GM20000 (cell line): Measurements from ENCODE around the gene NRG3.
A peak's percentile ranks its signal among the peaks of the same experiment; 100 is the strongest.

ENCODE experiments used
- DNase-seq: peaks from one replicate; pipeline ENCODE4 v3.0.0; 2012; ENCODE audit warnings: low spot score
- TF ChIP-seq, protein P1 (sequence below): IDR thresholded peaks from 2 replicates; pipeline ENCODE4 v1.5.1; 2012; ENCODE audit warnings: mild to moderate bottlenecking, control low read depth; ENCODE audit errors: extremely low read depth, missing control alignments

NRG3 gene

DNA sequence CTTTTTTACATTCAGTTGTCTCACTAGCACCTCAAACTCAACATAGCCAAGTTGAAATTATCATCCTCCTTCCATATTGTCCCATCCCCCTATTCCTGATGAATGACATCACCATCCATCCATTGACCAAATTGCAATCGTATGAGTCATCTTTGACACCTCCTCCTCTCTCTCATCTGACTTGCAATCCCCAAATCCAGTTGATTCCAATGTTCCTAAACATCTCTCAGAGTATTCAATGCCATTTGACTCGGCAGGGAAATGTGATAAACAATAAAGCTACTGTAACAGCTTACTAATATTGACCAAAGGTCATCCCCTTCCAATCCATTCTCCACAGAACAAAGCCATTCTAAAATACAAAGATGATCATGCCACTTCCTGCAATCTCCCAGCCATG is 1047.8 kb downstream of the NRG3 start:
- DNase-seq = no peak
- TF ChIP-seq, protein P1, sequence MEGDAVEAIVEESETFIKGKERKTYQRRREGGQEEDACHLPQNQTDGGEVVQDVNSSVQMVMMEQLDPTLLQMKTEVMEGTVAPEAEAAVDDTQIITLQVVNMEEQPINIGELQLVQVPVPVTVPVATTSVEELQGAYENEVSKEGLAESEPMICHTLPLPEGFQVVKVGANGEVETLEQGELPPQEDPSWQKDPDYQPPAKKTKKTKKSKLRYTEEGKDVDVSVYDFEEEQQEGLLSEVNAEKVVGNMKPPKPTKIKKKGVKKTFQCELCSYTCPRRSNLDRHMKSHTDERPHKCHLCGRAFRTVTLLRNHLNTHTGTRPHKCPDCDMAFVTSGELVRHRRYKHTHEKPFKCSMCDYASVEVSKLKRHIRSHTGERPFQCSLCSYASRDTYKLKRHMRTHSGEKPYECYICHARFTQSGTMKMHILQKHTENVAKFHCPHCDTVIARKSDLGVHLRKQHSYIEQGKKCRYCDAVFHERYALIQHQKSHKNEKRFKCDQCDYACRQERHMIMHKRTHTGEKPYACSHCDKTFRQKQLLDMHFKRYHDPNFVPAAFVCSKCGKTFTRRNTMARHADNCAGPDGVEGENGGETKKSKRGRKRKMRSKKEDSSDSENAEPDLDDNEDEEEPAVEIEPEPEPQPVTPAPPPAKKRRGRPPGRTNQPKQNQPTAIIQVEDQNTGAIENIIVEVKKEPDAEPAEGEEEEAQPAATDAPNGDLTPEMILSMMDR = no peak

DNA sequence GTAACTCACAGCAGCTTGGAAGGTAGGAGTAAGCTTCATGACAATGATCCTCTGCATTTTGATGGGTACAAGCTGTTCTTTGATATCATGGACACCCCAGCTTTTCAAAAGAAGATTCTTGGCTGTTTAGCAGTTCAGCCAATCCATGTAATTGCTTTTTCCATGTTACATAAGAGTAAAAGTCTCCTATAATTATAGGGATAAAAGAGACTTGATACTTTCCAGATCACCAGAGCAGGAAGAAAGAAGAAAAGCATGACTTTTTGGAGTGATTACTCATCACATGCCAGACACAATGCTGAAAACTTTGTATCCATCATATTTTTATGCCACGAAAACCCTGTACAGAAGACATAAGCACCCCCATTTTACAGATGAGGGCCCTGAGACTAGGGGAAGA is 1049.7 kb downstream of the NRG3 start:
- TF ChIP-seq, protein P1 = no peak

DNA sequence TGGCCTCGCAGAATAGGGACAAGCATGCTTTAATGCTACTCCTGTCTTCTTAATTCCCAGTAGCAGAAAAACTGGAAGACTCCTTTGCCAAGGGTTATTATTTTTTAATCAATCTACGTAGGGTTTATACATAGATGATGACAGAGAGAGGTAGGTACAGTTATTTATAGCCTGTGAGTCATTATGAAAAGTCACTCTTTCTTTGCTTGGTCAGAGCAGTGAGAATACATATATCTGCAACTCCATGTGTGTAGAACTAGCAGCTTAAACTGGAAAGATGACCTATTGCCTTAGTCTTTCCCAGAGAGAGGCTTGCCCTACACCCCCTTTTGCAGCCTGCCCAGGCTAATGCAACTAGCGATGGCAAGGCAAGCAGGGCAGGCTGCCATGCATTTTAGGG is 1050.6 kb downstream of the NRG3 start:
- TF ChIP-seq, protein P1 = no peak
- peak; percentile 25 for DNase-seq

More for the DNA sequence above, 1049.7 kb downstream of the NRG3 start:
- DNase-seq = no peak

DNA sequence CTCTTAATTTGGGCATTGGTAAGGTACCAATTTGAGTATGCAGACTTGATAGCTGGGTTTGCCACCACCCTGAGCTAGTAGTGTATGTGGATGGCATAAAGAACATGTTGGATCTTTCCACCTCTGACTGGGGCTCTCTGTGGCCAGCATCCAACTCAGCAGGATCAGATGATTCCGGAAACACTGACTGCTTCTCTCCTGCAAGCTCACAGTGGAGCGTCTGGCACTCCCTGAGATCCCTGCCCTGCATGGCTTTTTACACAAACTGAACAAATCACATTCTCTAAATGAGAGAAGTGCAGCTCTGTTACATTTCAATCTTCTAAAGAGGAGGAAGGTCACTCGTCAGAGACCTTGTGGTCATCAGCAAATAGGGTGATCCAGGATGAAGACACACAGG is 1057.5 kb downstream of the NRG3 start:
- no peak for DNase-seq
- TF ChIP-seq, protein P1 = no peak

DNA sequence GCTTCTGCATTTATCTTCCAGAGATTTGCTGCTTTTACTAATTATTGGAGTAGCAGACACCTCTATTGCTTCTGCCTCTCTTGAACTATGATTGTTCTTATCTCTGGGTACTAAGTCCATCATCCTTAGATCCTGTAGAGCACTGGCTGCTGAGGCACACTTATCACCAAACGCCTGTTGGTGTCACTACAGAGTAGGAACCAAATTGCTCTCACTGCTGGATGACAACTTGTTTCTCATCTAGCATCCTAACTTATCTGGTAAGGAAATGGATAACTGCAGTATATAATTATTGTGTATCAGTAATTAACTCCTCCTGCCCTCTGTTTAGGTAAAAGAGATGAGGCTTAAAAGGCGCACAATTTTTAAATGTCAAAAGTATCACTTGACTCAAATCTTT is 1059.4 kb downstream of the NRG3 start:
- no peak for DNase-seq
- TF ChIP-seq, protein P1 = no peak

DNA sequence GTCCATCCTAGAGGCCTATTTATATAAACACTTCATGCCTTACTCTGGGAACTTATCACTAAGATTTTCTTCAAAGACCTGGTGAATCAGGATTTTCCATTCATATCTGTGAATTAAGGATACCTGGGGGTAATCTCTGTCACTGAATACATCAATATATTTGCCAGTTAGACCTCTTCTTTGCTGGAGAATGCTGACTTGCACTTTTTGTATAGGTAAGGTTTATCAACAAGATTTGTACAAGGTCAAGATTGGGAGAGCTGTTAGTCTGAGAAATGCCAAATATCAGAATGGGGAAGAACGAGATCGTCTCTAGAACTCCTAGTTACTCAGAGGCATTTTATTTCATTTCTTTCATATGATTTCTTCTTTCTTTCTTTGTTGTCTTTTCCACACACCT is 1060.0 kb downstream of the NRG3 start:
- TF ChIP-seq, protein P1 = no peak
- DNase-seq = no peak

DNA sequence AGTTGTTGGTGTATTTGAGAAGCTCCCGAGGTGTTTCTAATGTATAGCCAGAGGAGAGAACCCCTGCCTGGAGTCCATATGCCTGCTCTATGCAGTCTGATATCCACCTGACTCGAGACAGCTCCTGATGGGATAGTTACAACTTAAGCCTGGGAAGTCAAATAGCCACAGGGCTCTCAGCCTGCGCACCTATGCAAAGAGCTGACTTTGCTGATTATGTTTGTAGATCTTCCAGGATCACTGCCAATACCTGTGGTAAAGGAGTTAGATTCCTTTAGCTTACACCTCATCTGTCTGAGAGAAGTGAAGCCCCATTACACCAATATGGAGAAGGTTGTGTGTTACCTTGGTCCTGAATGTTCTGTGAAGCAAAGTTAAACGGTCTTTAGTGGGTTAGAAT is 1063.3 kb downstream of the NRG3 start:
- TF ChIP-seq, protein P1 = no peak
- DNase-seq = no peak
